Activated CD8-positive, alpha-beta memory T cell treated with anti-CD3 and anti-CD28 coated beads for 36 hours (primary cell): ENCODE measurements around the gene TAOK2. TPM values are rescaled to one million over a fixed set of nuclear protein-coding genes. Genes with fewer than 3 reads are reported as not detected.
"Not testable (repeated sequence)": the region's sequence is repeated elsewhere in the genome, so short reads cannot be mapped to it uniquely, and the experiment has no call there.

ENCODE experiments used
- CTCF ChIA-PET: fragments of 350-600 bp; sonication (Branson Sonifier 250); formaldehyde crosslinking; loops from one replicate; lab custom pipeline; 2021; ENCODE audit warnings: antibody characterized with exemption; lab: Charles Lee
- POLR2A ChIA-PET: fragments of 350-600 bp; sonication (Branson Sonifier 250); formaldehyde crosslinking; loops from one replicate; lab custom pipeline; 2021; ENCODE audit warnings: antibody characterized with exemption; lab: Charles Lee
- total RNA-seq, 2 experiments: library from RNA; stranded (reverse); gene quantifications; one replicate each; pipeline ENCODE4 v1.2.3, GENCODE V29; 2021

Gene TAOK2
- total RNA-seq, 2 experiments from 2014 or later = 38.8 to 39.1 TPM

DNA sequence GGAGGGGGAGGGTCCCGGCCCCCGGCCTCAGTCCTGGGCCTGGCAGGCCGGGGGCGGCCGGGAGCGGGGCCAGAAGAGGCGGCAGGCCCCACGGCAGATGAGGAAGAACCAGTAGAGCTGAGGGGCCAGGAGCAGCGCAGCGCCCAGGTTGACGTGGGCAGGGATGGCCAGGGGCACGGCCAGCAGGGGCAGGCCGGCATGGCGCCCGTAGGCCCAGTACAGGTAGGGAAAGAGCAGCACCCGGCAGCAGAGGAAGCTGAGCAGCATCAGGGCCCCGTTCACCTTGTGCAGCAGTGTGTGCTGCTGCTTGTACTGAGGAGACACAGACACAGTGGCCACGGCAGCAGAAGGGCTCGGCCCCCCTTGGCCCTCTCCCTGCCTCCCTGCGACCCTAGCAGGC, 51.5 kb downstream of the TAOK2 start:
- ChIA-PET CTCF (no interaction called here), POLR2A (no interaction called here)

- ChIA-PET CTCF (interaction anchor here (0.6 kb wide), 1 partner anchor 12 kb away, joined by 3 read pairs; no protein-coding TSS in a partner anchor), POLR2A (no interaction called here)
Measured at GRCh38 chr16:30025574-30025973, 51.9 kb downstream of the TAOK2 start.

DNA sequence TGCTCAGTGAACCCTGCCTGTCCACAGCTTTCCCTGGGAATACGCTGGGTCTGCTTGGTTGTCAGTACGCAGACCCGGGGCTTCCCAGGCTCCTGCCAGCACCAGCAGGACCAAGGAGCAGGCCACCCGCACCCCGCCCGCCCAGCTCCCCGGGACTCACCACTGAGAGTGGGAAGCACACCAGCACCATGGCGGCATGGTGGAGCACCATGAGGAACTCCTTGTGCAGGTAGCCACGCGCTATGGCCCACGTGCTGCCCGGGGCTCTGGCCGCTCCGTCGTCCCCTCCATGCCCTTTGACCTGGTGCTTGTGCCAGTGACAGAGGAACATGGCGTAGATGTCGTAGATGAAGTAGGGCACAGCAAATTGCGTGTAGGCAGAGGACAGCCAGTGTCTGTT, 52.8 kb downstream of the TAOK2 start:
- ChIA-PET CTCF (no interaction called here), POLR2A (no interaction called here)

GRCh38 chr16:30027588-30028437, 54.1 kb downstream of the TAOK2 start:
- ChIA-PET CTCF (no interaction called here), POLR2A (no interaction called here)

DNA sequence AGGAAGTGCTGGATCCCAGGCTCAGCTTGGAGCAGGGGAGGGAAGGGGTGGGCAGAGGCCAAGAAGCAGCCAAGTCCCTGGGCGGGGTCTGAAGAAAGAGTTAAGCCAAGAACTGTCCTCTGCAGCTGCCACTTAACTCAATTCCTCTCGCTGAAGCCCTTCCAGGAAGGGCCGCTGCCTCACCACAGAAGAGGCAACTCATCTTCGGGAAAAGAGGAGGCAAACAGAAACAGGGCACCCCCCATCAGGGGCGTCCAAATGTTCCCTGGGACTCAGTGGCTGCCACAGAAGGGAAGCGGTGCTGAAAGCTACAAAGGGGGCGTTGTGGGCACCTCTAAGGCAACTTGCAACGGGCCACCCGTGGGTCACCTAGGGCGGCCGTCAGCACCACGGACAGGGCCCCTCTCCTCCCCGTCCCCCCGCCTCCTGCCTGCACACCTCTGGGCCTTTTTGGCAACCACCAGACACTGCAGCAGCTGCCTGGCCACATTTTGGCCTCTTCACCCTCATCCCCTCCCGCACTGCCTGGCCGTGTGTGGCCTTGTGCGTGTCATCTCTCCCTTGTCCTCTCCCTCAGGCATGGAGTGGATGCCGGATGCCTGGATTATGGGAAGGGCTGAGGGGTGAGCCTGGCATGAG, 54.9 kb downstream of the TAOK2 start:
- CTCF ChIA-PET = no interaction called here
- POLR2A ChIA-PET = no interaction called here

DNA sequence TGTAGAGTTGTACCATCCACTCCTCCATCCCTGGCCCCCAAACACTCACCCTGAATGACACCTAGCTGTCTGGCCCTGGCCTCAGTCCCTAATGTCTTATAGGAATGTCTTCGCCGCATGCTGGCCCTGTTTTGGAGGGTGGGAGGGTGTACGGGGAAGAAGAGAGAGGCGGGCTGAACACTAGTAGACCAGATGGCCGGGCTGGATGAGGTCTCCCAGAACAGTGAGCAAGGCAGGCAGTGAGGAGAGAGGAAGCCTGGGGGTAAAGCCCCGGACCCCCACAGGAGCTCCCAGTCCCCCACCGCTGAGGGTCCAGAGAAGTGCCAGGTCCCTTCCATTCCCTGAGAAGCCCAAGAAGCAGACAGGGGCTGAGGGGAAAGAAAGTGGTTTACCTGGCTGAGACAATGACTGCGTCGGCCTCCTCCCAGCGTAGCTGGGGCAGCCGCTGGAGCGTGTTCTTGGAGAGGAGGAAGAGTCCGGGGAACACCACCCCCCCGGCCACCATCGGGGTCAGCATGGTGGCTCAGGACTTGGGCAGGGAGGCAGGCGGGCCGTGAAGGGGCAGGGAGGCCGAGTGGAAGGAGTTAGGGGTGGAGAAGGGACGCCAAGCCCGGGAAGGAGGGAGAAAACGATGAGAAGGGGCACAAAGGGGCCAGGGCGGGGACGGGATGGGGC, 56.5 kb downstream of the TAOK2 start:
- ChIA-PET POLR2A (no interaction called here), CTCF (interaction anchor here (1.5 kb wide), 1 partner anchor 8 kb away, joined by 5 read pairs; the partner anchor contains the start of gene C16orf92)

DNA sequence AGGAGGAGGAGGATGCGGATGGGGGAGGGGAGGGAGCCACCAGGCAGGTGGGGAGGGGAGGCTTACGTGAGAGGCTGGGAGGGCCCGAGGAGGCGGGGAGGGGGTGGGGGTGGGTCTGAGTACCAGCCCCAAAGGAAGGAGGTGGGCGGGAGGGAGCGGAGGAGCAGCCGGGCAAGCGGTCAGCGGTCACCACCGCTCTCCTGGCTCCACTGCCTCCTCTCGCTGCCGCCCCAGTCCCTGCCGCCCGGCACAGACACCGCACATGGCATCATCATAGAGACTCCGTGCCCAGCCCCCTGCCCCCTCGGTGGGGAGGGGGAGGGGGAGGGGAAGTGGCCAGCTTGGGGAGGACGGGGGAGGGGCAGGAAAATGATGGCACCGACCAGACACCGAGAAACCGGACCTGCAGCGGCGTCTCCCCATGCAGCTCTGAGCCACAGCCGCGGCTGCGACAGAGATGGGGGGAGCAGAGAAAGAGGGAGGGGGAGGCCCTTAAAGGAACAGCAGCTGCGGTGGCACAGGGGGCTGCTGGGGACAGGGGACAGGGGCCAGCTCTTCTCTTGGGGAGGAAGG, 57.3 kb downstream of the TAOK2 start, which contains the start of gene TLCD3B:
TSS of gene TLCD3B (minus strand) at position 431 of the 573 bp plus-strand sequence. CDS start 744 bp downstream, outside the sequence.
- POLR2A ChIA-PET = no interaction called here
- CTCF ChIA-PET = interaction anchor here (0.7 to 2.8 kb wide), 6 partner anchors 8 to 182 kb away, joined by 3 to 11 read pairs (median 5); partner anchors contain the start of gene C16orf92

- POLR2A ChIA-PET = interaction anchor here (1.3 to 1.5 kb wide), 2 partner anchors 34 to 331 kb away, joined by 3 read pairs; partner anchors contain the start of gene ALDOA
- CTCF ChIA-PET = interaction anchor here (0.9 to 2.8 kb wide), 16 partner anchors 9 to 332 kb away, joined by 3 to 13 read pairs (median 6); partner anchors contain the start of gene C16orf92
Measured at GRCh38 chr16:30031477-30031918, 57.8 kb downstream of the TAOK2 start.

GRCh38 chr16:30032083-30032819, 58.6 kb downstream of the TAOK2 start:
- POLR2A ChIA-PET = interaction anchor here (0.7 to 1.5 kb wide), 3 partner anchors 19 to 332 kb away, joined by 3 to 5 read pairs (median 3); partner anchors contain the start of gene ALDOA
- CTCF ChIA-PET = interaction anchor here (0.6 to 2.8 kb wide), 30 partner anchors 9 to 352 kb away, joined by 3 to 13 read pairs (median 4); partner anchors contain the start of genes C16orf92 and TBX6

DNA sequence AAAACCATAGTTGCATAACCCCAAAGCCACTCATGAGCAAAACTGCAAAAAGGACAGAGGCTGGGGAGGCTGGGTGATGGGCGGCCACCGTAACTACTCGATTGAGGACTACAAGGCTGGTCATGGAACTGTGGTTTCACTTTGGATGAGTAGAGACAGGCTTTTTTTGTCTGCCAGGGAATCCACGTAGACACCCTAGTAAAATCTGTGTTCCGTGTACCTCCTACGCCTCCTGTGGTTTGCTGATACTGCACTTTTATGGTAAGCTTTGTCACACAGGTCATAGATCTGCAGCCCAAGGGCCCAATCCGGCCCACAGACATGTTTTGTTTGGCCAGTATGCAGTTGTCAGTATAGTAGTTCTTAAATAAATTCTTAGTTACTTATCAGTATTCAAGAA, 59.6 kb downstream of the TAOK2 start:
- ChIA-PET POLR2A (no interaction called here), CTCF (interaction anchor here (1.0 to 2.8 kb wide), 11 partner anchors 10 to 334 kb away, joined by 3 to 13 read pairs (median 5); a partner anchor contains a TSS)

GRCh38 chr16:30040221-30040620, 66.6 kb downstream of the TAOK2 start:
- CTCF ChIA-PET = no interaction called here
- POLR2A ChIA-PET = no interaction called here

DNA sequence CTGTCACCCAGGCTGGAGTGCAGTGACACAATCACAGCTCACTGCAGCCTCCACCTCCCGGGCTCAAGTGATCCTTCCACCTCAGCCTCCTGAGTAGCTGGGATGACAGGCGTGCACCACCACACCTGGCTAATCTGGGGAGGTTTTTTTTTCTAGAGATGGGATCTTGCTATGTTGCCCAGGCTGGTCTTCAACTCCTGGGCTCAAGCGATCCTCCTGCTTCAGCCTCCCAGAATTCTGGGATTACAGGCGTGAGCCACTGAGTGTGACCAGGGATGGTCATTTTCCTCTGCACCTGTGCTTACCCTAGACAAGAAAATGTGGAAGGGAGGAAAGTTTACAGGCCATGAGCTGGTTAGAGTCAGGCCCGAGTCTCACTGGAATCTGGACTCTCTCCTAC, 67.0 kb downstream of the TAOK2 start:
- CTCF ChIA-PET = not testable (repeated sequence)

DNA sequence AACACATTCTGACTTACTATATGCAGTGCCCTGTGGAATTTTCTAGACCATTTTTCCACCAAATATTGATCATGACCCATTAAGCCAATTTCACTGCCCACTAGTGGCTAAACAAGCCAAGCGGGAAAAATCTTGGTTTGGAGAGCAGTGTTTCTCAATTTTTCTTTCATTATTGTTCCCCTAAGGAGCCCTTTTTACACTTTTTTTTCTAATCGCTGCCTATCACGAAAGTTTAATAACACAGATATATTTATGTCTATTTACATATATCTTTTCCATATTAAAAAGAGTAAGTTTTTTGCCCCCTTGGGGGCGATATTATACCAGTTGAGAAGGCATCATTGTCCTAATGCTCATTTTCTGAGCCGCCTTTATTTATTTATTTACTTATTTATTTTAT, 68.2 kb downstream of the TAOK2 start:
- ChIA-PET POLR2A (interaction anchor here (0.9 kb wide), 1 partner anchor 50 kb away, joined by 5 read pairs; the partner anchor contains the start of gene TBX6), CTCF (interaction anchor here (0.7 to 2.0 kb wide), 4 partner anchors 10 to 388 kb away, joined by 3 to 8 read pairs (median 5); partner anchors contain the start of genes DCTPP1 and TBX6)

More for the DNA sequence above, 67.0 kb downstream of the TAOK2 start:
- POLR2A ChIA-PET = not testable (repeated sequence)

Other genes with a start within 250 kb of the TAOK2 start
- gene C16orf54, start 227.9 kb upstream of the TAOK2 start, total RNA-seq = 10 to 100 TPM; 22.9 to 23.6 TPM
- not detected for gene ZG16, start 195.6 kb upstream of the TAOK2 start, total RNA-seq
- gene KIF22, start 183.1 kb upstream of the TAOK2 start, total RNA-seq = 100 to 1,000 TPM; 129 to 134 TPM
- 100 to 1,000 TPM; 397 to 431 TPM for gene MAZ, start 167.3 kb upstream of the TAOK2 start, total RNA-seq
- 1 to 10 TPM in 1 of 2 experiments, under 1 TPM in 1; 0.67 to 1.1 TPM for gene PRRT2, start 161.7 kb upstream of the TAOK2 start, total RNA-seq
- gene PAGR1, start 157.7 kb upstream of the TAOK2 start, total RNA-seq = 10 to 100 TPM; 38.3 to 40.9 TPM
- 10 to 100 TPM; 42.2 to 46.0 TPM for gene MVP, start 153.4 kb upstream of the TAOK2 start, total RNA-seq
- gene CDIPT, start 110.6 kb upstream of the TAOK2 start, total RNA-seq = 10 to 100 TPM; 57.2 to 58.1 TPM
- gene SEZ6L2, start 74.3 kb upstream of the TAOK2 start, total RNA-seq = under 1 TPM; 0.11 to 0.13 TPM
- 1 to 10 TPM; 1.3 to 1.8 TPM for gene ASPHD1, start 73.4 kb upstream of the TAOK2 start, total RNA-seq
- 10 to 100 TPM; 38.1 to 39.5 TPM for gene KCTD13, start 47.6 kb upstream of the TAOK2 start, total RNA-seq
- gene TMEM219, start 11.8 kb upstream of the TAOK2 start, total RNA-seq = 10 to 100 TPM; 40.0 to 40.2 TPM
- 10 to 100 TPM; 46.1 to 46.2 TPM for gene HIRIP3, start 21.7 kb downstream of the TAOK2 start, total RNA-seq
- 100 to 1,000 TPM; 119 to 123 TPM for gene INO80E, start 22.4 kb downstream of the TAOK2 start, total RNA-seq
- under 1 TPM; 0.70 to 0.84 TPM for gene DOC2A, start 37.2 kb downstream of the TAOK2 start, total RNA-seq
- not detected for gene C16orf92, start 49.3 kb downstream of the TAOK2 start, total RNA-seq
- 1 to 10 TPM; 1.1 to 1.4 TPM for gene TLCD3B, start 57.4 kb downstream of the TAOK2 start, total RNA-seq
- gene ALDOA, start 91.9 kb downstream of the TAOK2 start, total RNA-seq = 1,000 to 10,000 TPM; 2,600 to 2,646 TPM
- gene PPP4C, start 102.1 kb downstream of the TAOK2 start, total RNA-seq = 100 to 1,000 TPM; 125 to 137 TPM
- 1 to 10 TPM; 1.5 to 1.7 TPM for gene TBX6, start 118.1 kb downstream of the TAOK2 start, total RNA-seq
- gene YPEL3, start 122.3 kb downstream of the TAOK2 start, total RNA-seq = 10 to 100 TPM; 13.3 to 13.6 TPM
- 1 to 10 TPM; 3.4 to 4.3 TPM for gene GDPD3, start 139.7 kb downstream of the TAOK2 start, total RNA-seq
- 10 to 100 TPM; 38.7 to 40.8 TPM for gene MAPK3, start 149.4 kb downstream of the TAOK2 start, total RNA-seq
- gene CORO1A, start 209.7 kb downstream of the TAOK2 start, total RNA-seq = 100 to 1,000 TPM; 971 to 991 TPM
- gene BOLA2B, start 219.8 kb downstream of the TAOK2 start, total RNA-seq = 100 to 1,000 TPM; 266 to 297 TPM
- 10 to 100 TPM; 62.6 to 72.6 TPM for gene SLX1A, start 220.0 kb downstream of the TAOK2 start, total RNA-seq
- 10 to 100 TPM; 11.6 to 12.7 TPM for gene SULT1A3, start 225.4 kb downstream of the TAOK2 start, total RNA-seq